ENCODE measurements around the gene ZNF554.

The ZNF554 gene

DNA sequence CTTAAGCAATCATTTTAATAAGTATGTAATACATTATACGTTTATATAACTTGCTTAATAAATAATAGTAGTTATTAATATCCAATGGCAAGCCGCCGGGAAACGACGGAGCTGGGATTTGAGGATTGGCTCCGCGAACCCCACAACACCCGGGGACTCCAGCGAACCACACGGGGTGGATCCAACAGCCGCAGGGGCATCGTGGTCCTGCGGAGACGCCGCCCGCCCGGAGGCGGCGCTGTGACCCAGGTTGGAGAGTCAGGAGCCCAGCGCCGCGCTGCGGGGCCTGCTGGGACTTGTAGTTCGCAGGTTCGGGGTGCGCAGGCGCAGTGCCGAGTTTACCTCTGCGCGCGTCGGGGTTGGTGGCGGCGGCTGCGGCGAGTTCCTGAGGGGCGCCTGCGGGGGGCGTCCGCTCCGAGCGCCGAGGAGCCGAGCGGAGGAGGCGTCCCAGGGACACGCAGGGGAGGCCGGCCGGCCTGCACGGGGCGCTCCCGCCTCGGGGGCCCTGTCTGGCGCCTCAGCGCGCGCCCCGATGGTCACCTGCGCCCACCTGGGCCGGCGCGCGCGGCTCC is at the start of gene ZNF554:
ZNF554 (plus strand) TSS at position 329 of the 572 bp plus-strand sequence; CDS start at position 533, 204 bp downstream.
- in situ Hi-C loops (cut with HindIII; ENCODE audit: low sequenced_read_pairs): no loop called here

DNA sequence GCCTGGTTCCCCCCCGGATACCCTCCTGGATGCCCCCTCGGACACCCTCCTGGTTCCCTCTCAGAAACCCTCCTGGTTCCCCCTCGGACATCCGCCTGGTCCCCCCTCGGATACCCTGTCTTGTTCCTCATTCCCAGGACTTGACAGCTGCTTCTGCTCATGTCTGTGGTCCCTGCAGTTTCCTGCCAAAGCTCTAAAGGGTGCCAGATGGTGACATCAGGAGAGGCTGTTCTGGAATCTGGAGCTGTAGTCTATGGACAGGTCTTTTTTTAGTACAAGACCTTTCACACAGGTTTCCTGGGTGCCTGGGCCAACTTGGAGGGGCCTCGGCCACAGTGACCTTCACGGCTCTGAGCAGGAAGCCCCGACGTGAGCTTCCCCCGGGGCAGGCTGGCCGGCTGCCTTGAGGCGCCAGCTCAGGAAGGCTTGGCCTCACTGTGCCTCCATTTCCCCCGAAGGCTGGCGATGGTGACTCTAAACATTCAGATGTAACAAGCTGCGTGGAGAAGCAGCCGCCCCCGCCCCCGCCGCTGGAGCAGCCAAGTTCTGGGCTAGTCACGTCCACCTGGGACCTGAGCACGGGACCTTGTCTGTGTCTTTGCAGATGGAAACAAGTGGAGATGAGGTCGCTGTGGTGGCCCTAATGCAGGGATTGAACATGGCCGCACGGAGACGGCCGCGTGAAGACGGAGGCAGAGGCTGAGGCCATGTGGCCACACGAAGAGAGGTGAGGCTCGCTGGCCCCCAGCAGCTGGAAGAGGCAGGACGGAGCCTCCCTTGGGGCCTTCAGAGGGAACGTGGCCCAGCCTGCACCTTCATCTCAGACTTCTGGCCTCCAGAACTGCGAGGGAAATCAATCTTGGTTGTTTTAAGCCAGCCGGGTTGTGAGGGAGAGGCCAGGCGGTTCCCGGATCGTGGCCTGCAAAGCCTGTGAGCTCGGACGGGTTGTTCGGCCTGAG is 49.3 kb upstream of the ZNF554 start:
- in situ Hi-C loops (cut with HindIII; ENCODE audit: low sequenced_read_pairs): no loop called here

DNA sequence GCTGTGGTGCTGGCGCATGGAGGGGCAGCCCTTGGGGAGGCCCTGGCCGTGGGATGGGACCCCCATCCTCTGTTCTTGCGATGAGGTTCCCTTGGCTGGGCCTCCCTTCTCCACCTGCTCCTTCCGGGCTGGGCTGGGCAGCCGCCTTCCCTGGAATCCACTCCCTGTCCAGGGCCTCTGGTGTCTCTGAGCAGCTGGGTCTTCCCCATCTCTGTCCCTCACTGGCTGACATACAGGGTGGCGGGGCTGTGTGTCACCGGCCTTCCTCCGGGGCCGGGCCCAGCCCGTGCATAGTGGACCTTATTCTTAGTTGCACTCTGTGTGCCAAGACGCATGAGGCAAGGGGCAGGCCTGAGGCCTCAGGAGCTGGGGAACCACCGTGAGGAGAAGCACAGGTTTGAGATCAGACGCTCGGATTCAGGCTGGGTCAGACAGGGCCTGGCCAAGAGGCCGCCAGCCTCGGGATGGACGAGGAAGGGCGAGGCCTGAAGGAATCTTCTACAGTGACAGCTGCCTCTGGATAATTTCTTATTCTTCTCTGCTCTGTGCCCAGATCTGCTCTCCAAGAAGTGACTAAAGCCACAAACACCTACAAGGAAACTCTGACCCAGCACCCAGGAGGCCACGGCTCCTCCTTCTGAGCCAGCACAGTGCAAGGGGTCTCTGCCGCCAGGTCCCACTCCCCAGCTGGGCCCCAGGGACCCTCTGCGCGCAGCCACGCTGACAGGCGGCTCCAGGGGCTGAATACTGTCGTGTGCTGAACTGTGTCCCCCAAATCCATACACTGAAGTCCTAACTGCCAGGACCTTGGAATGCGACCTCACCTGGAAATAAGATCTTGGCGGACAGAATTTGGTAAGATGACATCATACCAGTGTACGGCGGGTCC is 47.6 kb upstream of the ZNF554 start:
- in situ Hi-C loops (cut with HindIII; ENCODE audit: low sequenced_read_pairs): no loop called here

DNA sequence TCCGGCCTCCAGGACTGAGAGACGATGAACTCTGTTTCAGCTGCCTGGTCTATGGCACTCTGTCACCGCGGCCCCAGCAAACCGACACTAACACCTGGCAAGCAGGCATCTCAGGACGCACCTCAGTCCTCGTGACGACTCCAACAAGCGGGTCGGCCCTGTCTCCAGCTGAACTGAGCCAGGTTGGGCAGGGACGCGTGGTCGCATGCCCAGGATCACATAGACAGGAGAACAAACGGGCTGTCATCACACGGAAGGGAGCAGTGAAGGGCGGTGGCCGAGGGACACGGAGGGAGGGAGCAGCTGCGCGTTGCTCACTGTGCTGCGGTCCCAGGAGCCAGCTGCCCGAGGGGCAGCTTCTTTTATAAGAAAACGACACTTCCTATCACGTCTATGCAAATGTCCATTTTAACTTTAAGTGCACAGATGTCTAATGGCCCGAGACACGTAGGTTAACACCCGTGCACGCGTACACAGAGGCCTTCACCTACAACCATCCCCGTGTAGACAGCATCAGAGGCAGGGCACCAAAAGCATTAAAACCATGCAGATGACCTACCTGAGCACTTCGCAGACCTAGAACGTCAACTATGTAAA is 45.5 kb upstream of the ZNF554 start:
- in situ Hi-C loops (cut with HindIII; ENCODE audit: low sequenced_read_pairs): no loop called here

DNA sequence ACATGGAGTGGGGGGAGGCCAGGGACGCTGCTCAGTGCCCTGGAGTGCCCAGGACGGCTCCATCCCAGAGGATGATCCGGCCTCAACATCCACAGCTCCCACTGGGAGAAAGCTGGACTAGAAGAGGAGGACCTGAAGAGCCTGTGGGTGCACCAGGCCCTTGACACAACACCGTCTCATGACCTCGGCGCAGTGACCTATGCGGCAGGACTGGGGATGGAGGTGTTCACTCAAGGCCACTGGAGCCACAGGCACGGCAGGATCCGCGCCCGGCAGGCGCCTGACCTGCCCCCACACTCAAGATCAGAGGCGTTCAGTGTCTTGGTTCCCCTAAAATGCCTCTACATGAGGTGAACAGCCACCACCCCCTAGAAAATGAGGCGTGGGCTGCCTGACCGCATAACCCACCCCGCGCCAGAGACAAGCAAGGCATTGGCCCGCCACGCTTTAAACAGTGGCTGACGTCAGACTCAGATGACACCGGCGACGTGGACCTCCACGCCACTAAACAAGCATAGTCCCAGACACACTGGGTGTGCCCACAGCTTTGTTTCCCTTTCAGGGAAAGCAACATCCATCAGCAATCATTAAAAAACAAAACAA is 44.6 kb upstream of the ZNF554 start:
- in situ Hi-C loops (cut with HindIII; ENCODE audit: low sequenced_read_pairs): no loop called here

DNA sequence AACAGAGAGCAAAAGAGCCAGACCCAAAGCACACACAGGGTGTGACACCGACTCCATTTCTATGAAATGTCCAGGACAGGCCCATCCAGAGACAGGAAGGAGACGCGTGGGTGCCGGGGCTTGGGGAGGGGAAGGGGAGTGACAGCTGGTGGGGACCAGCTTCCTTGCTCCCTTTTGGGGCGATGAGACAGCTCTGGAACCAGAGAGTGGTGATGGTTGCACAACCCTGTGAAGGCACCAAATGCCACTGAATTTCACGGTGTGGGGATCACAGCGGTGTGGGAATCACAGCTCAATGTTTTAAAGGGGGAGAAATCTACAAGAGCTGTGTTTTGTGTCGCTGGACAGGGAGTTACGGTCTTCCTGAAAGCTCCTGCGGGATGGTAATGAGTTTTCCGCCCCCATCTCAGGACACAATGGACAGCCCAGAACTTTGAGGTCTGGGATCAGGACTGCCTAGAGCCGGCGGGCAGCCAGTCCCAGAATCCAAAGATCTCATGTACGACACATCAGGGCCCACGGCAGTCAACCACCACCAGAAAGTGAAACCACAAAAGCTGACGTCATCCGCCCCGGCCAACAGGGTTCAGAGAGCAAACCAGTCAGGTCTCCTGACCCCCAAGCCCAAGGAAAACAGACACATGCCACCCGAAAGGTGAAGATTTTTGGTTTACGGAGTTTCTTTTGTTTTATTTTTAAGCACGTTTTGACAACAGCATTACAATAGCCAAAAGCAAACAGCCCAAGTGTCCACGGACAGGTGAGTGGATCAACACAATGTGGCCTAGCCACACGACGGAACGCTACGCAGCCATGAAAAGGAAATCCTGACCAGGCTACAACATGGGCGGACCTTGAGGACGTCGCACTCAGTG is 43.9 kb upstream of the ZNF554 start:
- in situ Hi-C loops (cut with HindIII; ENCODE audit: low sequenced_read_pairs): no loop called here

DNA sequence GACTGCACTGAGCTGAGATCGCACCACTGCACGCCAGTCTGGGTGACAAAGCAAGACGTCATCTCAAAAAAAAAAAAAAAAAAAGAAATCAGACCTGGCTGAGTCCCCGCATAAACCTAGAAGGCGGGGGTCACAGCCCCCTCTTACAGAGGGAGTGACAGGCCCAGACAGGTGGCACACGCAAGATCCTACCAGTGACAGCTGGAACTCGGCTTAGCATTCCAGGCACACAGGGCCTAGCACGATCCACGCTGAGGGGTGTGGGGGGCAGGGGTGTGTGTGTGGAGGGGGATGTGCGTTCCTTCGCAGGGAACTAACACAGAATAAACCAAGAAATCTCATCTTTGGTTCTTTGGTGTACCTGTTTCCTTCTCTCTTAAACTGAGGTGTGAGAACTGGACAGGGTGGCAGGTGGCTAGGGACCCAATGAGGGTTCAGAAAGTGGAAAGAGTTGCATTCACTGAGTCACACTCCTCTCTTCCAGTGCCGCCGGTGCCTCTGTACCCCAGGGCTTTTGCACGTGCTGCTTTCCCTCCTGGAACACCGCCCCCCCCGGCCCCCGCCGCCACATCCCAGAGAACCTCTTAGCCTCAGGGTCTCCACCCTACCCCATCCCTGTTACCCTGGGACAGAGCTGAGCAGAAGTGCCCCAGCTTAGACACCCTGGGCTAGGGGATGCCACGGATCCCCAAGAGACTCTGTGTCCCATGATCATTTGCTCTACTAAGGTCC is 41.5 kb upstream of the ZNF554 start:
- in situ Hi-C loops (cut with HindIII; ENCODE audit: low sequenced_read_pairs): no loop called here

DNA sequence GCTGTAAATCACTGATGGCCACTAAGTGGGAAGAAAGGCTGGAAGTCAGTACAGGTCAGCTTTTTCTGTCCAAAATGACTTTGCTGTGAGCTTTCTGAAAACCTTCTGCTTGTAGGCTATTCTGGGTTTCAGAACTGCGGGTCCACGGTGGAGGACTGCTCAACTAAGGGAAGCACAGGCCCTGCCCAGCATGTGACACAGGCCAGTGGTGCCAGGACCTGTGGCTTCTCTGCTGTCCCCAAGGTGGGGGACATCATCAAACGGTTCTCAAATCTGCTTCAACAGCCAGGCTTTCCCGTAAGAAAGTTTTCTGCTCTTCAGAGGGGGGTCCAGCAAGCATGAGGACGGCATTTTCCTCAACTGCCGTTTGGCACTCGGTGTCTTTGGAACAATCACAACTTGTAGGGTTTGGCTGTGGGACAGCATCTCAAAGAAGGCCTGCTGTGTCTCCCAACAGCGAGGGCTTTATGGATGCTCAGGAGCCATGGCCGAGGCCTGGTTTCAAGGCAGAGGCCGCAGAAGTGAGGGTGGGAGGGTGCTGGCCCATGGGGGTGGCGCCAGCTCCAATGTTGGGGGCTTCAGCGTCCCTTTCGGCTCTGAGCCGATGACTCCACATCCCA is 40.4 kb upstream of the ZNF554 start:
- in situ Hi-C loops (cut with HindIII; ENCODE audit: low sequenced_read_pairs): no loop called here

DNA sequence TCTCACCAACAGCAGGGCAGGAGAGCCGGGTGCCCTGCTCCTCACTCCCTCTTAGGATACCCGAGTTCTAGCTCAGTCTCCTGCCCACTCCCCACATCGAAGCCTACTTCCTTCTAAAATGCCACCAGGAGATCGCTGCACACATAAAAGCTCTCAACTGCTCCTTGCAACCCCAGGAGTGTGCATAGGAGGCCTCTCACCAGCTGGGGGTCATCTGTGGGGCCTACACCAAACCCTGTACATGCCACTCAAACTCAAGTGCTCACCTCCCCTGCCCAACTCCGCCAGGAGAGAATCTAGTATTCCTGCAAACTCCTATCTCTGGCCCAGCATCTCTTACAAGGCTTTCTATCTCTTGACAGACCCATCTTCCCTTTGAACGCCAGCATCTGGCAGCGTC is 39.4 kb upstream of the ZNF554 start:
- in situ Hi-C loops (cut with HindIII; ENCODE audit: low sequenced_read_pairs): no loop called here

DNA sequence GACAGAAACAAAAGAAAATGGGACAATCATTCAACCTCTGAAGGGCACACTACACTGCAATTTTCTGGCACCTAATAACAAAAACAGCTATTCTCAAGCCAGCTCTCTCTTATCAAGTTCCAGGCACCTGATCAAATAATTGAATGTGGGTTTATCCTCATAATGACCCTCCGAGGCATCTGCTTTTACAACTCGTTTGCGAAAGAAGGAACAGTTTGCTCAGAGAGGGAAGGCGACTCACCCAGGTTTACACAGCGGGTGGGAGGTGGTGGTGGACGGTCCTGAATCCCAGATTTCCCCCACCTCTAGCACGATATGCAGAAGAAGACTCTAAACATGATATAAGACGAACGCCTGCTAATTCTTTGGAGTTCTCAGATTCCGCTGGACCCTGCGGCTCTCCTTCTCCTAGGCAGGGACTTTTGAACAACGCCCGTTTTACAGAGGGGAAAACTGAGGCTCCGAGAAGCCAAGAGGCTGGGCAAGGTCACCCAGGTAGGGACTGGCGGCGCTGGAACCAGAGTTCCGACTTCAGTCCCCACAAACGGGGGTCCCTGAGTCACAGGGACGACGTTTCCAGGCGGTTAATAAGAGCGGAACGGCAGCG is 37.2 kb upstream of the ZNF554 start:
- in situ Hi-C loops (cut with HindIII; ENCODE audit: low sequenced_read_pairs): no loop called here

DNA sequence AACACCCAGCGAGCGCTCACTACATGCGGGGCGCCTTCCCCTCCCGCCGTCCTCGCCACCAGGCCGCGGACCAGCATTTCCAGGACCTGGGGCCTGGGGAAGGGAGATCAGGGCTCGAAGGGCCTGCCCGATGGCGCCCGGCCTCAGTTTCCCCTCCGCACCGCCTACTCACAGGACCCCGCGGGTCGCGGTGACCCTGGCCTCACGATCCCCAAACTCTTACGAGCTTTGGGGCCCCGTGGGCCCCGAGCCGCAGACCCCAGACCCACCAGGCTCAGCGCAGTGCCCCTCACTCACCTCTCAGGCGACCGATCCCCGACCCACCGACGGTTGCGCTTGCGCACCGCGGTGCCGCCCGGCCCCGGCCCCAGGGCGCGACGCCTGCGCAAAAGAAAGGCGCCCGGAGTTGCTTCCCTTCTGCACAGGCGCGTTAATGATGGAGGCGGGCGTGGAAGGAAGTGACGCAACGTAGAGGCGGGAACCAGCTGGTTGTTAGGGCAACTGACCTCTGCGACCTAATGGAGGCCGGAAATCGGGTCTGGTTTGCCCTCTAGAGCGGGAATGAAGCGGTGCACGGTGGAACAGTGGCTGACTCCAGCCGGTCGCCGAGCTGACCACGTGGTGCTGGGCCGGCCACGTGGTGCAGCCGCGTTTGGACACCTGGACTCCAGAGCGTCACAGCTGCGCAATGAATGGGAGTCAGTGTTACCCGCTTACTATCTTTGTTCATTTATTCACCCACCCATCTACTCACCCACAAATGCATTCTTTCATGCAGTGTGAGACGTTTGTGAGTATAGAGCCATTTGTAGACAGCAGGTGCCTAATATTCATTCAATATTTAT is 36.5 kb upstream of the ZNF554 start, which contains the start of gene SGTA:
SGTA (minus strand) TSS at position 338 of the 845 bp plus-strand sequence. CDS start 14,205 bp downstream, outside the sequence.
- in situ Hi-C loops (cut with HindIII; ENCODE audit: low sequenced_read_pairs): no loop called here

DNA sequence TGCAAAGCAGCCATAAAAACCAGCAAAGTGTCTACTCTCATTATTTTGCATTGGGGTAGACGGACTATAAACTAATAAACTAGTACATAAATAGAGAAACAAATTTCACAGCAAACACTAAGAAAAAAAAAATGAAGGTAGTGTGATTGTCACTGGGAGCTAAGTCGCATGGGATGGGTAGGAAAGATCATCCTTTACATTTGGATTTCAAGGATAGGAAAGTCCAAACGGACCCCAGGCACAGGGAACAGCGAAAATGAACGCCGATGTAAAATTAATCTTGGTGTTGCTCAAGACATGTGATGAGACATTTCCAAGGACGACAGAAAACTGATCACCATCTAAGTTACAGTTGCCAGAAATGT is 35.9 kb upstream of the ZNF554 start:
- in situ Hi-C loops (cut with HindIII; ENCODE audit: low sequenced_read_pairs): no loop called here

DNA sequence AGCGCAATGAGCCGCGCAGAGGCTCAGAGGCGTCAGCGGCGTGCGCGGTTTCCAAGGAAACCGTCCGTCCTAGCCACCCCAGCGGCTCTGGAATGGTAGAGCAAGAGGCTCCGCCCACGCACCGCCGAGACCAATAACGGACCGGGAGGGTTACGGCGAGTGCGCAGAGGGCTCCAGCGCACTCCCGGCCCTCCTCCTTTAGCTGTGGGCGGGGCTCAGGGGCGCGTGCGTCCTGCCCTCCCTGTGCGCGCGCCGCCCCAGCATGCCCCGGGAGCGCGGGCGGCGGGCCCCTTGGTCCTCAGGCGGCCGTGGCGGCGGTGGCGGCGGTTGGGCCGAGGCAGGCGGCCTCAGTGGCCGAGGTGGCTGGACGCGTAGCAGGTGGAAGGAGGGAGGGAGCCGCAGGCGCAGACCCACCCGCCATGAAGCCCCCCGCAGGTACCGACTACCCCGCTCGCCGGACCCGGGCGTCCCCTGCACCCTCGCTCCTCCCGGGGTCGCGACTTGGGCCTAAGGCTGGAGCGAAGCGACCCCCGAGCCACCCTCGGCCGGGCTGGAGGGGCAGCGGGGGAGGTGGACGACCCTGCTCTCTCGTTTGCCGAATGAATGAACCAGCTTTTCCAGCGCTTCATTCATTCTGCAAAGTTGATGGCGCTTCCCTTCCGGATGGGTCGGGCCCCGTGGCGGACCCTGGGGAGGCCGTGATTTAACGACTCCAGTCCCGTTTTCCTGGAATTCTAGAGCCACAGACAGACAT is 34.2 kb upstream of the ZNF554 start, which contains the start of gene THOP1:
THOP1 (plus strand) TSS at position 260 of the 754 bp plus-strand sequence; CDS start at position 420, 160 bp downstream.
- in situ Hi-C loops (cut with HindIII; ENCODE audit: low sequenced_read_pairs): no loop called here

DNA sequence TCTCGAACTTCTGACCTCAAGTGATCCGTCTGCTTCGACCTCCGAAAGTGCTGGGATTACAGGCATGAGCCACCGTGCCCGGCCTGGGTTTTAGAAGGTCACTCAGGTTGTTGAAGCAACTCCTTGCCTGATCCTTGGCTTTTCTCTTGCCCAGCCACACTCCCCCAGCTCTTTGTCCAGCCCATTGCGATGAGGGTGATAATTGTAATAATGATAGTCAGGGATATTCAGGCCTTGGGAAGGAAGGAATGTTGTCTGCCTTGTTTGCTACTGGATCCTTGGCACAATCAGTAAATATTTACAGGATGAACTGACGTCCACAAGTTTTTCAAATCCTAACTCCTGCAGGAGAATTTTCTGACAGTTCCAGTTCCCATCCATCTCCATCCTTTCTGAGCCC is 32.6 kb upstream of the ZNF554 start:
- in situ Hi-C loops (cut with HindIII; ENCODE audit: low sequenced_read_pairs): no loop called here

DNA sequence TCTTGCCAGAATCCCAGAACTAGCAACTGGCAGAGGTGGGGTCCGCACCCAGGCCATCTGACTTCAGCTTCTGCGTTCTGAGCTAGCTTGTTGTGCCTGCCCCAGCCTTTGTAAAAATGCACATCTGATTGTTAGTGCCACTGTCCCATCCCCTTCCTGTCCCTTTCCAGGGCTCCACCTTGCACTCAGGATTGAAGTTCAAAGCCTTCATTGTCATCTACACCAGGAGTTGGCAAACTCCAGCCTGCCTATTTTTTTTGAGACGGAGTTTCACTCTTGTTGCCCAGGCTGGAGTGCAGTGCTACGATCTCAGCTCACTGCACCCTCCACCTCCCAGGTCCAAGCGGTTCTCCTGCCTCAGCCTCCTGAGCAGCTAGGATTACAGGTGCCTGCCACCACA is 31.4 kb upstream of the ZNF554 start:
- in situ Hi-C loops (cut with HindIII; ENCODE audit: low sequenced_read_pairs): no loop called here

DNA sequence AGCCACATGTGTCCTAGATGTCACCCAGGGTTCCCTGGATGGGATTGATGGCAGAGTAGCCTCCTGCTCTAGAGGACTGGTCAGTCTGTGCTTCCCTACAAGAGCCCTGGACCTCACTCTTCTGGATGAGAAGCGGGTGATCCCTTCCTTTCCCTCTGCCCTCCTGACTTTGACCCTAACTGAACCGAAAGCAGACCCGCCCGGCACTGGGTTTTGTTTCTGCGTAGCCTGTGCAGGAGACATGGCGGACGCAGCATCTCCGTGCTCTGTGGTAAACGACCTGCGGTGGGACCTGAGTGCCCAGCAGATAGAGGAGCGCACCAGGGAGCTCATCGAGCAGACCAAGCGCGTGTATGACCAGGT is 29.5 kb upstream of the ZNF554 start:
- in situ Hi-C loops (cut with HindIII; ENCODE audit: low sequenced_read_pairs): no loop called here

Data from DLD1 (cell line).